Activated B cell treated with CpG ODN at 0.5 μM for 24 hours (primary cell): ENCODE measurements around the gene USH1G. TPM values are rescaled to one million over a fixed set of nuclear protein-coding genes. Genes with fewer than 3 reads are reported as not detected.
"Not testable (repeated sequence)": the region's sequence is repeated elsewhere in the genome, so short reads cannot be mapped to it uniquely, and the experiment has no call there.

ENCODE experiments used
- ATAC-seq: fragments of 200-7000 bp; cut with Tn5 transposase; one replicate; pipeline ENCODE4 v1.10.0; 2021; ENCODE audit warnings: low read depth, mild to moderate bottlenecking, moderate library complexity
- CTCF ChIA-PET: fragments of 350-600 bp; sonication (Branson Sonifier 250); formaldehyde crosslinking; loops from one replicate; lab custom pipeline; 2021; ENCODE audit warnings: antibody characterized with exemption; lab: Charles Lee
- POLR2A ChIA-PET: fragments of 350-600 bp; sonication (Branson Sonifier 250); formaldehyde crosslinking; loops from one replicate; lab custom pipeline; 2021; ENCODE audit warnings: antibody characterized with exemption; lab: Charles Lee
- DNase-seq: peaks from one replicate; pipeline ENCODE4 v3.0.0; 2022
- H3K27ac Mint-ChIP-seq: one replicate; pipeline ENCODE4 v1.8.0; 2020; ENCODE audit warnings: mixed read lengths
- H3K27me3 Mint-ChIP-seq: one replicate; pipeline ENCODE4 v1.8.0; 2021; ENCODE audit warnings: mixed read lengths
- H3K36me3 Mint-ChIP-seq: one replicate; pipeline ENCODE4 v1.8.0; 2021; ENCODE audit warnings: low read depth, mixed read lengths
- H3K4me1 Mint-ChIP-seq: one replicate; pipeline ENCODE4 v1.8.0; 2021; ENCODE audit warnings: mixed read lengths
- H3K4me3 Mint-ChIP-seq: one replicate; pipeline ENCODE4 v1.8.0; 2020; ENCODE audit warnings: mild to moderate bottlenecking, mixed read lengths
- H3K9me3 Mint-ChIP-seq: one replicate; pipeline ENCODE4 v1.8.0; 2020; ENCODE audit warnings: mixed read lengths
- intact Hi-C: fragments of 100-400 bp; cut with micrococcal nuclease; formaldehyde crosslinking; loops from one replicate; pipeline ENCODE4 v1.15.1; 2024
- total RNA-seq: library from RNA; stranded (reverse); gene quantifications from 2 replicates; pipeline ENCODE4 v1.2.3, GENCODE V29; 2022
- TF ChIP-seq, protein P1 (sequence below): fragments of 200-600 bp; IDR thresholded peaks from one replicate; pipeline ENCODE4 v1.8.0; 2022; ENCODE audit warnings: antibody characterized with exemption, mild to moderate bottlenecking

The USH1G gene
- total RNA-seq, 1 donor from 2014 or later: not detected

DNA sequence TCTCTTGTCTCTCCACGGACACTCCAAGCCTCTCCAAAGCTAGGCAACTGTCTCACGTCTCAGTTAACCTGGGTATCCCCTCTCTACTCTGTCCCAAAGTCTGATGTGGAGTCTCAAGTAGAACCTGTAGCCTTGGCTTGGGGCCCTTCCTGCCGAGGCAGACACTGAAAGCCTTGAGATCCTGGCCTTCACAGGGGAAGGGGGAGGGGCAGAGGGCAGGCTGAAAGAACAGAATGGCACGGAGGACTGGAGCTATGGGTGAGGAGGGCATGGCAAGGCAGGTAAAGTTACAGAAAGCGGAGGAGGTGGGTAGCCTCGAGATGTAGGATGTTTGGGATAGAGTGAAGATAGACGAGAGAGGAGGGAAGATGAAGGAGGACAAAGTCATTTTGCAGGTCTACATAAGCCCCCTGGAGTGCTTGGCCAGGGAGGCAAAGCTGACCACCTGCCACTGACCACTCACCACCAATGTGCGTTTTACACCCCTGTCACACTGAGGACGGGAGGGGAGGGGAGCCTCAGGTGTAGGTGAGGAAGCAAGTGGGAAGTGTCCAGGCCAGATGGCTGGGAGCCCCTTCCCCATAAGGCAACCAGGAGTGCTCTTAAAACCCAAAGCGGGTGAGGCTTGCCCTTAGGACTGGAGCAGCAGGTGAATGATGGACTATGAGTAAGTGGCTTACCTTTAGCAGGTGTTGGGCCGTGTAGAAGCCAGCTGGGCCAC, 51.5 kb downstream of the USH1G start:
- Mint-ChIP-seq H3K36me3 (no peaks in the 10 kb centered on the region), H3K27ac (no peak overlapping the region), H3K4me3 (peak overlapping the region; percentile 94), H3K9me3 (no peaks in the 10 kb centered on the region), H3K4me1 (peaks cover 22% of the 10 kb centered on the region), H3K27me3 (no peaks in the 10 kb centered on the region)
- intact Hi-C loops: loop anchor here (2.0 to 5.0 kb wide), 2 partner anchors 175 to 659 kb away; partner anchors contain the start of genes ATP5PD, KCTD2 and TTYH2
- ATAC-seq (no peak), DNase-seq (no peak)
- TF ChIP-seq, protein P1, sequence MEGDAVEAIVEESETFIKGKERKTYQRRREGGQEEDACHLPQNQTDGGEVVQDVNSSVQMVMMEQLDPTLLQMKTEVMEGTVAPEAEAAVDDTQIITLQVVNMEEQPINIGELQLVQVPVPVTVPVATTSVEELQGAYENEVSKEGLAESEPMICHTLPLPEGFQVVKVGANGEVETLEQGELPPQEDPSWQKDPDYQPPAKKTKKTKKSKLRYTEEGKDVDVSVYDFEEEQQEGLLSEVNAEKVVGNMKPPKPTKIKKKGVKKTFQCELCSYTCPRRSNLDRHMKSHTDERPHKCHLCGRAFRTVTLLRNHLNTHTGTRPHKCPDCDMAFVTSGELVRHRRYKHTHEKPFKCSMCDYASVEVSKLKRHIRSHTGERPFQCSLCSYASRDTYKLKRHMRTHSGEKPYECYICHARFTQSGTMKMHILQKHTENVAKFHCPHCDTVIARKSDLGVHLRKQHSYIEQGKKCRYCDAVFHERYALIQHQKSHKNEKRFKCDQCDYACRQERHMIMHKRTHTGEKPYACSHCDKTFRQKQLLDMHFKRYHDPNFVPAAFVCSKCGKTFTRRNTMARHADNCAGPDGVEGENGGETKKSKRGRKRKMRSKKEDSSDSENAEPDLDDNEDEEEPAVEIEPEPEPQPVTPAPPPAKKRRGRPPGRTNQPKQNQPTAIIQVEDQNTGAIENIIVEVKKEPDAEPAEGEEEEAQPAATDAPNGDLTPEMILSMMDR: no peak
- POLR2A ChIA-PET: no interaction called here
- CTCF ChIA-PET: interaction anchor here (2.1 kb wide), 1 partner anchor 9 kb away, joined by 8 read pairs; no protein-coding TSS in a partner anchor

DNA sequence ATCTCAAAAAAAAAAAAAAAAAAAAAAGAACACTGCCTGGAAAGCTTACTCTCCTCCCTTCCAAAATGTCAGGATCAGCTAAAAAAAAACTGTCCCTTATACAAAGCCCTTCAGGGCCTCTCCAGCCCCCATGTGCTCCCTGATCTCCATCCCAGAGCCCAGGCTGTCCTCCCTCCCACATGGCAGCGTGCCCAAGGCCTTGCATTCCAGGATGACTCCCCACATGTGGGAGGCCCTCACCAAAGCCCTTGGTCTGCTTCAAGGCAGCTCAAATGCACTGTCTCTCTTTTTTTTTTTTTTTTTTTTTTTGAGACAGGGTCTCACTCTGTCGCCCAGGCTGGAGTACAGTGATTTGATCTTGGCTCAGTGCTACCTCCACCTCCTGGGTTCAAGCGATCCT, 52.5 kb downstream of the USH1G start:
- ATAC-seq (no peak), DNase-seq (no peak)
- CTCF ChIA-PET: no interaction called here
- Mint-ChIP-seq H3K9me3 (no peaks in the 10 kb centered on the region), H3K36me3 (no peaks in the 10 kb centered on the region), H3K27me3 (no peaks in the 10 kb centered on the region), H3K27ac (no peak overlapping the region), H3K4me3 (no peak overlapping the region), H3K4me1 (peaks cover 22% of the 10 kb centered on the region)
- TF ChIP-seq, protein P1: no peak
- intact Hi-C loops: loop anchor here (5.0 kb wide), 1 partner anchor 658 kb away; the partner anchor contains the start of gene TTYH2
- POLR2A ChIA-PET: no interaction called here

DNA sequence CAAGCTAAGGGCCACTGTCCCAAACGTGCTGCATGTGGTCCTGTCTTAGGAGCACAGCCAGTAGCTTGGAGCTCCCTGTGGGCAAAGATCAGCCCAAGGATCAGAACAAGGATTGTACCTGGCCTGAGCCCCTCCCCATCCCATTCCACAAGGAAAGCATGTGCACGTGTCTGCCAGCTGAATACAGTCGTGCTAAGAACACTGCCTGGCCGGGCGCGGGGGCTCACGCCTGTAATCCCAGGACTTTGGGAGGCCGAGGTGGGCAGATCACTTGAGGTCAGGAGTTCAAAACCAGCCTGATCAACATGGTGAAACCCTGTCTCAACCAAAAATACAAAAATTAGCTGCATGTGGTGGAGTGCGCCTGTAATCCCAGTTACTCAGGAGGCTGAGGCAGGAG, 53.0 kb downstream of the USH1G start:
- H3K27ac Mint-ChIP-seq, DNase-seq, H3K36me3 Mint-ChIP-seq, H3K27me3 Mint-ChIP-seq, H3K4me3 Mint-ChIP-seq, ATAC-seq, H3K9me3 Mint-ChIP-seq: not testable (repeated sequence)
- ChIA-PET POLR2A (interaction anchor here (0.6 kb wide), 1 partner anchor 114 kb away, joined by 6 read pairs; no protein-coding TSS in a partner anchor), CTCF (interaction anchor here (0.9 kb wide), 1 partner anchor 124 kb away, joined by 3 read pairs; no protein-coding TSS in a partner anchor)
- H3K4me1 Mint-ChIP-seq: peaks cover 23% of the 10 kb centered on the region
- intact Hi-C loops: loop anchor here (5.0 kb wide), 1 partner anchor 658 kb away; the partner anchor contains the start of gene TTYH2

DNA sequence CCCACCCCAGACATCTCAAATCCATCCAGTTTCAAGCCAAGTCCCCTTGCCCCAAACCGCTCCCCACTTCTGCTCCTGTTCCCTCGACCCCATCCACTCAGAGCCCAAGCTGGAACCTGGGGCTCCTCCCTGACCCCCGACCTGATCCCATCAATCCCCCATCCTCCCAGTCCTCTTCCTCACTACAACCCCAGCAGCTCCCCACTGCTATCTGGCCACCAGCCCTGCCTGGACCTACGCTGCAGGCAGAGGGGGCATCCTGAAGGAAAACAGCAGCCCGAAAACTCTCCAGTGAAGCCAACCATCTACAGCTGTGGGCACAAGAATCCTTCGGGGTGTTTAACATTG, 54.2 kb downstream of the USH1G start:
- DNase-seq (no peak), ATAC-seq (no peak)
- ChIA-PET POLR2A (no interaction called here), CTCF (interaction anchor here (1.0 kb wide), 1 partner anchor 211 kb away, joined by 5 read pairs; no protein-coding TSS in a partner anchor)
- peaks cover 24% of the 10 kb centered on the region for H3K4me1 Mint-ChIP-seq
- TF ChIP-seq, protein P1: no peak
- intact Hi-C loops: no loop called here
- no peaks in the 10 kb centered on the region for H3K36me3 Mint-ChIP-seq
- H3K9me3 Mint-ChIP-seq: no peaks in the 10 kb centered on the region
- H3K4me3 Mint-ChIP-seq: no peak overlapping the region
- no peaks in the 10 kb centered on the region for H3K27me3 Mint-ChIP-seq
- no peak overlapping the region for H3K27ac Mint-ChIP-seq

DNA sequence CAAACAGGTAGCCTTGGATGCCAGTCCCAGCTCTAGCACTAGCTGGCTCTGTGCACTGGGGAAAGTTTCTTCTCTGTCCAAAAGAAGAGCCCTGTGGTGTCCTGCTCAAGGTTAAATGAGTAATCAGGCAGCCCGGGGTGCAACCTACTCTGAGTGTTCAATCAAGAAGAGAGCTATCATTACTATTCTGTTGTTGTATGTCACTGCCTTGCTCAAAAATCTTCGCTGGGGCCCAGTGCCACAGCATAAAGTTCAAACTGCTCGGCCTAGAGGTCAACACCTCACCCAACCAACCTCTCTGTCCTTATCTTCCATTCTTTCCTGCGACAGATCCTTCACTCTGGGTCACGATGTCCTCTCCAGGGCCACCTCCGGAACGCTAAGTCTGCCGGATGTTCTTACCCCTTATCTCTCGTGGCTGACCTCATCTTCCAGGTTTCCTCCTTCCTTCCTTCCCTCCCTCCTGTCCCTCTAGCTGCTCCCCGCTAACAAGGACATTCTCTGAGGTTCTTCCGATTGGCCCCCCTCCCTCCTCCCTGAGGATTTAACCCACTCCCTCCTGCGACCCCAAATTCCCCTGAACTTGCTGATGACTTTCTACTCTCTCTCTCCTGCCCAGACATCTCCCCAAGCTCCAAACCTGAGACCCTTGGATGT, 54.7 kb downstream of the USH1G start:
- ChIA-PET CTCF (interaction anchor here (1.0 kb wide), 1 partner anchor 211 kb away, joined by 5 read pairs; no protein-coding TSS in a partner anchor), POLR2A (no interaction called here)
- Mint-ChIP-seq H3K27me3 (no peaks in the 10 kb centered on the region), H3K4me1 (peaks cover 21% of the 10 kb centered on the region), H3K9me3 (no peaks in the 10 kb centered on the region), H3K27ac (no peak overlapping the region), H3K4me3 (no peak overlapping the region), H3K36me3 (no peaks in the 10 kb centered on the region)
- no peak for ATAC-seq
- no peak for DNase-seq
- TF ChIP-seq, protein P1: no peak
- intact Hi-C loops: no loop called here
